NK-92 (cell line): Measurements from ENCODE around the gene FGF14.

Experiments
- DNase-seq: peaks from one replicate; lab custom pipeline; 2025; ENCODE audit not compliant: unreplicated experiment; lab: John Stamatoyannopoulos, UW

Gene FGF14

GRCh38 chr13:101697745-101698144 lies 704.1 kb downstream of the FGF14 start:
- DNase-seq: no peak

GRCh38 chr13:101695870-101696516 lies 705.9 kb downstream of the FGF14 start:
- DNase-seq: no peak

GRCh38 chr13:101691341-101691860 lies 710.4 kb downstream of the FGF14 start:
- DNase-seq: no peak

GRCh38 chr13:101690871-101691270 lies 711.0 kb downstream of the FGF14 start:
- DNase-seq: no peak

- DNase-seq: no peak
Observed at GRCh38 chr13:101686003-101686402, 715.8 kb downstream of the FGF14 start.

- no peak for DNase-seq
Observed at GRCh38 chr13:101681834-101682233, 720.0 kb downstream of the FGF14 start.

GRCh38 chr13:101673360-101674105 lies 728.3 kb downstream of the FGF14 start:
- no peak for DNase-seq

- DNase-seq: no peak
Observed at GRCh38 chr13:101661839-101662238, 740.0 kb downstream of the FGF14 start.
